Measurements from ENCODE around the gene ABCB11. TPM values are rescaled to one million over a fixed set of nuclear protein-coding genes. Genes with fewer than 3 reads are reported as not detected.

The ABCB11 gene
- total RNA-seq, 1 donor from 2014 or later, result 0.05 TPM

GRCh38 chr2:168999668-169000213 lies 31.4 kb downstream of the ABCB11 start:
- Histone ChIP-seq H3K27ac (replicated peaks) (no peak overlapping the region), H3K4me1 (peaks cover 22% of the 10 kb centered on the region), H3K9me3 (replicated peaks) (no peaks in the 10 kb centered on the region), H3K4me3 (no peak overlapping the region), H3K27me3 (ENCODE audit: low read depth) (no peaks in the 10 kb centered on the region), H3K36me3 (no peaks in the 10 kb centered on the region)
- TF ChIP-seq, protein P1, sequence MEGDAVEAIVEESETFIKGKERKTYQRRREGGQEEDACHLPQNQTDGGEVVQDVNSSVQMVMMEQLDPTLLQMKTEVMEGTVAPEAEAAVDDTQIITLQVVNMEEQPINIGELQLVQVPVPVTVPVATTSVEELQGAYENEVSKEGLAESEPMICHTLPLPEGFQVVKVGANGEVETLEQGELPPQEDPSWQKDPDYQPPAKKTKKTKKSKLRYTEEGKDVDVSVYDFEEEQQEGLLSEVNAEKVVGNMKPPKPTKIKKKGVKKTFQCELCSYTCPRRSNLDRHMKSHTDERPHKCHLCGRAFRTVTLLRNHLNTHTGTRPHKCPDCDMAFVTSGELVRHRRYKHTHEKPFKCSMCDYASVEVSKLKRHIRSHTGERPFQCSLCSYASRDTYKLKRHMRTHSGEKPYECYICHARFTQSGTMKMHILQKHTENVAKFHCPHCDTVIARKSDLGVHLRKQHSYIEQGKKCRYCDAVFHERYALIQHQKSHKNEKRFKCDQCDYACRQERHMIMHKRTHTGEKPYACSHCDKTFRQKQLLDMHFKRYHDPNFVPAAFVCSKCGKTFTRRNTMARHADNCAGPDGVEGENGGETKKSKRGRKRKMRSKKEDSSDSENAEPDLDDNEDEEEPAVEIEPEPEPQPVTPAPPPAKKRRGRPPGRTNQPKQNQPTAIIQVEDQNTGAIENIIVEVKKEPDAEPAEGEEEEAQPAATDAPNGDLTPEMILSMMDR (IDR thresholded peaks at IDR 0.05; ENCODE audit: borderline replicate concordance), result no peak
- no peak for DNase-seq
- intact Hi-C loops (cut with micrococcal nuclease), result no loop called here

- no peak for DNase-seq
- Histone ChIP-seq H3K9me3 (replicated peaks) (no peaks in the 10 kb centered on the region), H3K36me3 (no peaks in the 10 kb centered on the region), H3K27me3 (ENCODE audit: low read depth) (no peaks in the 10 kb centered on the region), H3K27ac (replicated peaks) (no peak overlapping the region), H3K4me3 (no peak overlapping the region), H3K4me1 (peaks cover 22% of the 10 kb centered on the region)
- TF ChIP-seq, protein P1 (IDR thresholded peaks at IDR 0.05; ENCODE audit: borderline replicate concordance), result no peak
- intact Hi-C loops (cut with micrococcal nuclease), result no loop called here
Measured at GRCh38 chr2:168998609-168999211, 32.4 kb downstream of the ABCB11 start.

GRCh38 chr2:168997794-168998193 lies 33.3 kb downstream of the ABCB11 start:
- TF ChIP-seq, protein P1 (IDR thresholded peaks at IDR 0.05; ENCODE audit: borderline replicate concordance), result no peak
- H3K27ac ChIP-seq (replicated peaks), result peak overlapping the region; percentile 31
- H3K9me3 ChIP-seq (replicated peaks), result no peaks in the 10 kb centered on the region
- peaks cover 22% of the 10 kb centered on the region for H3K4me1 ChIP-seq
- no peaks in the 10 kb centered on the region for H3K27me3 ChIP-seq (ENCODE audit: low read depth)
- DNase-seq, result no peak
- no peak overlapping the region for H3K4me3 ChIP-seq
- intact Hi-C loops (cut with micrococcal nuclease), result no loop called here
- H3K36me3 ChIP-seq, result no peaks in the 10 kb centered on the region

DNA sequence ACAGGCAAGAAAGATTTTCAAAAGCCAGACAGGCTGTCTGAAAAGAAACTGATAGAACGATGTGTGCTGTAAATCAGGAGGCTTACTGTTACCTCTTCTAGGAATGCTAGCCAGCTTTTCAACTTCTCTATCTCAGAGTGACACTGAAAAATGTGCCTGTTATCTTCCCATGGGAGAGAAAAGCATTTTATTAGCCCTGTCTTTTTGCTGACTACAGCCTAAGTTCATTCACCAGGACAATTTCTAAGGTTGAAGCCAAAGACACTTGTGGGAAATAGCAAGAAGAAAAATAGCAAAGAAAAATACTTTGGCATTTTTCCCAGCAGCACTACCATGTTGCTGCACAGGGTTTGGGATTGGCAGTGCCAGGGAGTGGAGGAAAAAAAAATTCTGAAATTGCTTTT lies 34.0 kb downstream of the ABCB11 start:
- H3K9me3 ChIP-seq (replicated peaks), result no peaks in the 10 kb centered on the region
- no peaks in the 10 kb centered on the region for H3K27me3 ChIP-seq (ENCODE audit: low read depth)
- H3K27ac ChIP-seq (replicated peaks), result peak overlapping the region; percentile 31
- DNase-seq, result no peak
- intact Hi-C loops (cut with micrococcal nuclease), result no loop called here
- TF ChIP-seq, protein P1 (IDR thresholded peaks at IDR 0.05; ENCODE audit: borderline replicate concordance), result no peak
- no peak overlapping the region for H3K4me3 ChIP-seq
- H3K36me3 ChIP-seq, result no peaks in the 10 kb centered on the region
- H3K4me1 ChIP-seq, result peaks cover 22% of the 10 kb centered on the region

GRCh38 chr2:168995744-168996143 lies 35.4 kb downstream of the ABCB11 start:
- Histone ChIP-seq H3K36me3 (no peaks in the 10 kb centered on the region), H3K4me3 (no peak overlapping the region), H3K4me1 (peaks cover 22% of the 10 kb centered on the region), H3K9me3 (replicated peaks) (no peaks in the 10 kb centered on the region), H3K27ac (replicated peaks) (no peak overlapping the region), H3K27me3 (ENCODE audit: low read depth) (no peaks in the 10 kb centered on the region)
- DNase-seq, result no peak
- TF ChIP-seq, protein P1 (IDR thresholded peaks at IDR 0.05; ENCODE audit: borderline replicate concordance), result no peak
- intact Hi-C loops (cut with micrococcal nuclease), result no loop called here
